ENCODE measurements around the gene FAAP20.

FAAP20 gene

GRCh38 chr1:2231532-2232254, 37.1 kb upstream of the FAAP20 start:
- Histone ChIP-seq H3K27ac (ENCODE audit: extremely low read depth, low read depth, low read length) (peak overlapping the region; percentile 90), H3K9me3 (ENCODE audit: control insufficient read depth, insufficient read depth, low read depth, low read length) (no peaks in the 10 kb centered on the region), H3K4me3 (ENCODE audit: low read depth, low read length) (peak overlapping the region; percentile 78), H3K36me3 (ENCODE audit: control insufficient read depth in 2 of 2, insufficient read depth in 1 of 2, low read length in 2 of 2) (peaks cover 0 to 29% of the 10 kb centered on the region in 2 experiments; a peak in 1 of 3 replicates), H3K4me1 (ENCODE audit: control insufficient read depth, insufficient read depth, low read length) (peaks cover 17% of the 10 kb centered on the region)
- ChIA-PET CTCF (interaction anchor here (1.2 to 1.5 kb wide), 2 partner anchors 37 to 83 kb away, joined by 3 to 7 read pairs; partner anchors contain the start of gene FAAP20), POLR2A (interaction anchor here (0.6 to 1.5 kb wide), 8 partner anchors 19 to 160 kb away, joined by 3 to 6 read pairs (median 3); partner anchors contain the start of genes MORN1 and RER1)
- TF ChIP-seq KLF1 (tag by site-specific recombination; IDR thresholded peaks at IDR 0.05) (peak; percentile 87), EGR2 (tag by site-specific recombination; IDR thresholded peaks at IDR 0.05; ENCODE audit: low read depth) (no peak), ZNF341 (tag by site-specific recombination; IDR thresholded peaks at IDR 0.05; ENCODE audit: low read depth) (no peak), ZNF600 (tag by site-specific recombination; IDR thresholded peaks at IDR 0.05) (0 out of 2 replicates have a peak, but pooled peaks have one; percentile 41), SP3 (tag by site-specific recombination; IDR thresholded peaks at IDR 0.05) (peak; percentile 82), ZFP69B (tag by site-specific recombination; IDR thresholded peaks at IDR 0.05) (no peak), ZNF561 (tag by site-specific recombination; IDR thresholded peaks at IDR 0.05; ENCODE audit: borderline replicate concordance) (peak; percentile 59; the same call in 1 of the 2 replicates), ZNF239 (tag by site-specific recombination; IDR thresholded peaks at IDR 0.05) (no peak), BCL6B (tag by site-specific recombination; IDR thresholded peaks at IDR 0.05) (no peak), ZNF426 (tag by site-specific recombination; IDR thresholded peaks at IDR 0.05) (no peak), ZNF768 (tag by site-specific recombination; IDR thresholded peaks at IDR 0.05) (no peak; the same call in 1 of the 2 replicates), ZNF280C (tag by site-specific recombination; IDR thresholded peaks at IDR 0.05) (no peak), ZBTB48 (tag by site-specific recombination; IDR thresholded peaks at IDR 0.05) (peak; percentile 75), ZXDB (tag by site-specific recombination; IDR thresholded peaks at IDR 0.05) (peak; percentile 48; the same call in 1 of the 2 replicates), ZNF174 (tag by site-specific recombination; IDR thresholded peaks at IDR 0.05) (no peak), MZF1 (tag by site-specific recombination; IDR thresholded peaks at IDR 0.05; ENCODE audit: borderline replicate concordance) (no peak), OSR2 (tag by site-specific recombination; IDR thresholded peaks at IDR 0.05) (peak; percentile 90), KLF10 (tag by site-specific recombination; IDR thresholded peaks at IDR 0.05) (peak; percentile 75), MYNN (tag by site-specific recombination; IDR thresholded peaks at IDR 0.05; ENCODE audit: borderline replicate concordance) (no peak), ZEB2 (tag by site-specific recombination; IDR thresholded peaks at IDR 0.05) (no peak; the same call in 1 of the 2 replicates), GLIS2 (tag by site-specific recombination; IDR thresholded peaks at IDR 0.05) (peak; percentile 47), ZNF16 (tag by site-specific recombination; IDR thresholded peaks at IDR 0.05; ENCODE audit: low read depth) (no peak), SP2 (tag by site-specific recombination; IDR thresholded peaks at IDR 0.05) (peak; percentile 80), IKZF3 (tag by site-specific recombination; IDR thresholded peaks at IDR 0.05) (peak; percentile 79), ZNF791 (tag by site-specific recombination; IDR thresholded peaks at IDR 0.05) (no peak), ZNF660 (tag by site-specific recombination; IDR thresholded peaks at IDR 0.05) (no peak), ZNF394 (tag by site-specific recombination; IDR thresholded peaks at IDR 0.05; ENCODE audit: borderline replicate concordance) (no peak), TCF7L2 (IDR thresholded peaks at IDR 0.05; ENCODE audit: borderline replicate concordance, low read depth, low read length) (peak; percentile 57), FEZF1 (tag by site-specific recombination; IDR thresholded peaks at IDR 0.05) (no peak), ZNF121 (tag by site-specific recombination; IDR thresholded peaks at IDR 0.05) (peak; percentile 93), ZBTB20 (tag by site-specific recombination; IDR thresholded peaks at IDR 0.05) (peak; percentile 41; the same call in 1 of the 2 replicates), ZBTB17 (tag by site-specific recombination; IDR thresholded peaks at IDR 0.05) (peak; percentile 84)
- TF ChIP-seq, protein P1, sequence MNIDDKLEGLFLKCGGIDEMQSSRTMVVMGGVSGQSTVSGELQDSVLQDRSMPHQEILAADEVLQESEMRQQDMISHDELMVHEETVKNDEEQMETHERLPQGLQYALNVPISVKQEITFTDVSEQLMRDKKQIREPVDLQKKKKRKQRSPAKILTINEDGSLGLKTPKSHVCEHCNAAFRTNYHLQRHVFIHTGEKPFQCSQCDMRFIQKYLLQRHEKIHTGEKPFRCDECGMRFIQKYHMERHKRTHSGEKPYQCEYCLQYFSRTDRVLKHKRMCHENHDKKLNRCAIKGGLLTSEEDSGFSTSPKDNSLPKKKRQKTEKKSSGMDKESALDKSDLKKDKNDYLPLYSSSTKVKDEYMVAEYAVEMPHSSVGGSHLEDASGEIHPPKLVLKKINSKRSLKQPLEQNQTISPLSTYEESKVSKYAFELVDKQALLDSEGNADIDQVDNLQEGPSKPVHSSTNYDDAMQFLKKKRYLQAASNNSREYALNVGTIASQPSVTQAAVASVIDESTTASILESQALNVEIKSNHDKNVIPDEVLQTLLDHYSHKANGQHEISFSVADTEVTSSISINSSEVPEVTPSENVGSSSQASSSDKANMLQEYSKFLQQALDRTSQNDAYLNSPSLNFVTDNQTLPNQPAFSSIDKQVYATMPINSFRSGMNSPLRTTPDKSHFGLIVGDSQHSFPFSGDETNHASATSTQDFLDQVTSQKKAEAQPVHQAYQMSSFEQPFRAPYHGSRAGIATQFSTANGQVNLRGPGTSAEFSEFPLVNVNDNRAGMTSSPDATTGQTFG (tag by site-specific recombination; IDR thresholded peaks at IDR 0.05; ENCODE audit: borderline replicate concordance) = no peak
